Measurements from ENCODE around the gene CCDC6. TPM values are rescaled to one million over a fixed set of nuclear protein-coding genes. Genes with fewer than 3 reads are reported as not detected.
A peak's percentile ranks its signal among the peaks of the same experiment; 100 is the strongest.

CCDC6 gene
- total and polyA plus RNA-seq, 2 of the 8 experiments (the other 6 are each of a cell fraction or from before 2014, with no cell fraction given): 42.2 to 74.4 TPM

DNA sequence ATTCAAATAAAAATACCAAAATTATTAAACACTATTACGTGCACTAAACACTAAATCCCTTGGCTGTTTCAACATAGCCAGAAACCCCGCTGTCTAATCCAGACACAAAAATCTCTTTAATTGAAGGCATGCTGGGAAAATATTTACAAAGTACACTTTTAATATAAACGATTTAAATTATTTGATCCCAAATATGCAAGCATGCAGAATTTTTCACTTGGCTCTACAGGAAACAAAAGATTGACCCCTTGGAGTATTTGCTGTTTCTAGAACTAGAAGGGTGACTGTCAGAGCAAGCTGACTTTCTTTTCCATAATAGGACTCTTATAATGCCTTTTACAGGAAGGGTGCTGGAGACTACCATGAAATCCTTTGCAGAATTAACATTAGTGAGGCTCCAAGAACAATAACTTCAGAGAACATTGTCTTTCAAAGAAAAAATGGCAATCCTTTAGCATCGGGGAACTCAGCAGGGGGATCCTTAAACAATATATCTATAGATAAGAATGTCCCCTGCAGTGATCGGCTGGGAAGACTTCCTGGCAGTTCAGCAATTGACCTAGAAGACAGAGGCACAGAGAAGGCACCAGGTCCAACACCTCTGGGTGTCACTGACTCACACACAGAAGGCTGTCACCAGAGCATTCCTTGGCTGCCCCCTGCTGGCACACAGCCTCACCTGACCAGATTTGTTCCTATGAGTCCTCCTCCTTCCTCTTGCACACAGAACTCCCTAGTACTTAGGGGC lies 97.3 kb downstream of the CCDC6 start:
- H2BK20ac ChIP-seq (ENCODE audit: low read length): no peak overlapping the region
- POLR2A ChIA-PET (ENCODE audit: partially characterized antibody): interaction anchor here (0.9 kb wide), 1 partner anchor 11 kb away, joined by 3 read pairs; no protein-coding TSS in a partner anchor
- H3K4me2 ChIP-seq (ENCODE audit: insufficient read depth in 1 of 2, low read depth in 2 of 2, low read length in 2 of 2): no peak overlapping the region; a peak in 1 of 4 replicates
- DNase-seq (ENCODE audit: low read depth in 1 of 2, low spot score in 2 of 2): peak; percentile 43 to 72
- no peaks in the 10 kb centered on the region for H3K23me2 ChIP-seq (ENCODE audit: low read depth, low read length)
- H3K56ac ChIP-seq (replicated peaks; ENCODE audit: insufficient read length, low read depth, low read length): no peak overlapping the region
- H3K14ac ChIP-seq (ENCODE audit: insufficient read length): no peak overlapping the region
- peaks cover 0 to 10% (median 2%) of the 10 kb centered on the region in 4 experiments; a peak in 5 of 7 replicates for H3K4me1 ChIP-seq (replicated peaks in 1 of 4; ENCODE audit: control insufficient read depth in 3 of 4, insufficient read depth in 4 of 4, low read length in 3 of 4)
- no peak overlapping the region for H4K8ac ChIP-seq (ENCODE audit: extremely low read depth, insufficient read depth, low read length)
- no peak for FAIRE-seq
- no peak overlapping the region for H2BK5ac ChIP-seq (ENCODE audit: low read depth, low read length)
- no peak overlapping the region for H2AFZ ChIP-seq (ENCODE audit: low read length)
- no peak overlapping the region for H2BK12ac ChIP-seq (ENCODE audit: low read depth, low read length)
- H3K27ac ChIP-seq (ENCODE audit: low read depth, low read length): no peak overlapping the region
- no peak overlapping the region for H3K4me3 ChIP-seq (ENCODE audit: extremely low read depth in 1 of 4, insufficient read depth in 2 of 4, low read depth in 3 of 4, low read length in 4 of 4)
- no peak overlapping the region for H3K18ac ChIP-seq (ENCODE audit: extremely low read depth, low read length)
- no peaks in the 10 kb centered on the region; a peak in 1 of 7 replicates for H3K27me3 ChIP-seq (replicated peaks in 1 of 4; ENCODE audit: control insufficient read depth in 3 of 4, extremely low read depth in 1 of 4, insufficient read depth in 3 of 4, low read length in 3 of 4)
- no peak overlapping the region for H2BK15ac ChIP-seq (ENCODE audit: low read length)
- H4K91ac ChIP-seq (replicated peaks; ENCODE audit: insufficient read length, low read length): no peak overlapping the region
- H4K5ac ChIP-seq (ENCODE audit: insufficient read length, low read depth, low read length): no peak overlapping the region
- no peak overlapping the region for H3K4ac ChIP-seq (replicated peaks; ENCODE audit: insufficient read length, low read depth, low read length)
- CTCF ChIA-PET (ENCODE audit: partially characterized antibody): interaction anchor here (0.6 to 4.3 kb wide), 17 partner anchors 10 to 213 kb away, joined by 3 to 40 read pairs (median 4); partner anchors contain the start of gene SLC16A9
- H3K36me3 ChIP-seq (ENCODE audit: control insufficient read depth in 2 of 4, insufficient read depth in 4 of 4, low read length in 3 of 4): peaks cover 13 to 82% (median 51%) of the 10 kb centered on the region in 4 experiments
- H3K9me3 ChIP-seq (ENCODE audit: insufficient read depth in 2 of 2, low read depth in 1 of 2, low read length in 1 of 2): no peaks in the 10 kb centered on the region
- H3K79me2 ChIP-seq (ENCODE audit: control insufficient read depth in 1 of 2, insufficient read depth in 2 of 2, low read length in 2 of 2): no peaks in the 10 kb centered on the region
- no peak overlapping the region for H3K9ac ChIP-seq (replicated peaks in 1 of 4; ENCODE audit: extremely low read depth in 1 of 4, low read depth in 3 of 4, low read length in 3 of 4)
- H4K20me1 ChIP-seq (replicated peaks in 1 of 2; ENCODE audit: control insufficient read depth in 1 of 2, insufficient read depth in 2 of 2, low read length in 2 of 2): peaks cover 0 to 6% of the 10 kb centered on the region in 2 experiments
- WGBS, 2 experiments (ENCODE audit: extremely low coverage in 1 of 2, insufficient coverage in 1 of 2, insufficient read length in 1 of 2, insufficient replicate concordance in 2 of 2, low coverage in 1 of 2, low lambda C conversion rate in 2 of 2, missing lambda C conversion rate in 1 of 2): 75% methylated on average over 5 of the region's 5 CpGs; no CpG with 5 or more reads in 1 of the 2 experiments
- H2BK120ac ChIP-seq (replicated peaks; ENCODE audit: low read depth, low read length): no peak overlapping the region
- no peak overlapping the region for H2AK5ac ChIP-seq (ENCODE audit: low read depth, low read length)
- no peak overlapping the region for H3K23ac ChIP-seq (ENCODE audit: insufficient read length)
- no peaks in the 10 kb centered on the region for H3K79me1 ChIP-seq (ENCODE audit: low read depth, low read length)
- TF ChIP-seq CHD2 (IDR thresholded peaks at IDR 0.05; ENCODE audit: low read length) (no peak), SAP30 (IDR thresholded peaks at IDR 0.05; ENCODE audit: insufficient read depth, insufficient replicate concordance, low read length) (no peak), SRF (IDR thresholded peaks at IDR 0.05; ENCODE audit: low read depth, low read length) (no peak), RAD21 (IDR thresholded peaks at IDR 0.05 in 1 of 2, conservative IDR thresholded peaks at IDR 0.05 in 1 of 2; ENCODE audit: low read depth in 2 of 2, low read length in 2 of 2) (peak; percentile 64 to 71), RXRA (IDR thresholded peaks at IDR 0.05; ENCODE audit: insufficient read depth, low read depth, low read length) (no peak), HDAC6 (IDR thresholded peaks at IDR 0.05; ENCODE audit: low read depth, low read length) (no peak), KDM5A (IDR thresholded peaks at IDR 0.05; ENCODE audit: low read length) (no peak), BCL11A (IDR thresholded peaks at IDR 0.05; ENCODE audit: low read depth in 2 of 2, low read length in 2 of 2) (no peak), TEAD4 (IDR thresholded peaks at IDR 0.05; ENCODE audit: low read depth, low read length) (no peak), SP4 (IDR thresholded peaks at IDR 0.05; ENCODE audit: low read length) (no peak), JUN (IDR thresholded peaks at IDR 0.05; ENCODE audit: low read depth, low read length) (no peak)
- TF ChIP-seq, protein P1, sequence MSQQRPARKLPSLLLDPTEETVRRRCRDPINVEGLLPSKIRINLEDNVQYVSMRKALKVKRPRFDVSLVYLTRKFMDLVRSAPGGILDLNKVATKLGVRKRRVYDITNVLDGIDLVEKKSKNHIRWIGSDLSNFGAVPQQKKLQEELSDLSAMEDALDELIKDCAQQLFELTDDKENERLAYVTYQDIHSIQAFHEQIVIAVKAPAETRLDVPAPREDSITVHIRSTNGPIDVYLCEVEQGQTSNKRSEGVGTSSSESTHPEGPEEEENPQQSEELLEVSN (IDR thresholded peaks at IDR 0.05): no peak

Data from H1 (cell line).